Endodermal cell (in vitro differentiated cells): ENCODE data around the gene TPK1. TPM values are rescaled to one million over a fixed set of nuclear protein-coding genes. Genes with fewer than 3 reads are reported as not detected.

Experiments
- DNase-seq: peaks from one replicate; pipeline ENCODE4 v3.0.0-alpha.2; 2017
- H3K27ac ChIP-seq: 2 replicates; pipeline ENCODE4 v1.5.1; 2013; ENCODE audit warnings: mild to moderate bottlenecking, low read depth, low read length, moderate library complexity
- H3K27me3 ChIP-seq: 2 replicates; pipeline ENCODE4 v1.6.1; 2013; ENCODE audit warnings: mild to moderate bottlenecking, low read length, moderate library complexity; ENCODE audit not compliant: insufficient read depth, control insufficient read depth, poor library complexity, severe bottlenecking
- H3K36me3 ChIP-seq: 2 replicates; pipeline ENCODE4 v1.7.0; 2013; ENCODE audit warnings: mild to moderate bottlenecking, low read length, moderate library complexity; ENCODE audit not compliant: control insufficient read depth, insufficient read depth
- H3K4me1 ChIP-seq: one replicate; pipeline ENCODE4 v1.7.0; 2013; ENCODE audit warnings: low read length; ENCODE audit not compliant: control insufficient read depth, insufficient read depth
- H3K4me3 ChIP-seq: 2 replicates; pipeline ENCODE4 v1.5.1; 2013; ENCODE audit warnings: mild to moderate bottlenecking, low read length, moderate library complexity
- H3K9ac ChIP-seq: 2 replicates; pipeline ENCODE4 v1.6.1; 2013; ENCODE audit warnings: mild to moderate bottlenecking, low read length, moderate library complexity; ENCODE audit not compliant: poor library complexity, severe bottlenecking; ENCODE audit errors: extremely low read depth
- H3K9me3 ChIP-seq: 2 replicates; pipeline ENCODE4 v1.6.1; 2013; ENCODE audit warnings: mild to moderate bottlenecking, low read length, moderate library complexity; ENCODE audit not compliant: control insufficient read depth
- H3K27ac Mint-ChIP-seq: 2 replicates; pipeline ENCODE4 v1.8.0; 2020; ENCODE audit warnings: mixed read lengths
- H3K27me3 Mint-ChIP-seq: 2 replicates; pipeline ENCODE4 v1.8.0; 2021; ENCODE audit warnings: mild to moderate bottlenecking, mixed read lengths; ENCODE audit not compliant: insufficient read depth
- H3K36me3 Mint-ChIP-seq: 2 replicates; pipeline ENCODE4 v1.8.0; 2020; ENCODE audit warnings: low read depth, mixed read lengths
- H3K4me1 Mint-ChIP-seq: 2 replicates; pipeline ENCODE4 v1.8.0; 2020; ENCODE audit warnings: mixed read lengths
- H3K4me3 Mint-ChIP-seq: 2 replicates; pipeline ENCODE4 v1.8.0; 2020; ENCODE audit warnings: mild to moderate bottlenecking, moderate library complexity, mixed read lengths
- H3K9me3 Mint-ChIP-seq: 2 replicates; pipeline ENCODE4 v1.8.0; 2020; ENCODE audit warnings: mild to moderate bottlenecking, mixed read lengths
- WGBS, 2 experiments: methylation state at CpG; one replicate each; pipeline versions ENCODE4 v1.1.5 to v1.1.7; 2013; ENCODE audit warnings: missing lambda C conversion rate in 2 of 2, mixed read lengths in 1 of 2; ENCODE audit not compliant: insufficient coverage in 1 of 2, insufficient read length in 1 of 2; 5-methylcytosine and 5-hydroxymethylcytosine counted together
- total RNA-seq, 2 donors: library from RNA; stranded (reverse); fragmentation: NEBNext Ultra II Directional in 1 of 2; extraction: Animal tissue kit (Norgen Biotek cat#: 25700) in 1 of 2; gene quantifications; 2 replicates in 1 of 2; 3 replicates in 1 of 2; pipeline ENCODE4 v1.2.1, GENCODE V29; 2021
- TF ChIP-seq, protein P1 (sequence below): fragments of 200-600 bp; sonication (generic); conservative IDR thresholded peaks from 2 replicates; pipeline ENCODE4 v1.5.0; 2021; ENCODE audit warnings: antibody characterized with exemption, mild to moderate bottlenecking

The TPK1 gene
- total RNA-seq, 2 donors from 2014 or later = 9.7 TPM

DNA sequence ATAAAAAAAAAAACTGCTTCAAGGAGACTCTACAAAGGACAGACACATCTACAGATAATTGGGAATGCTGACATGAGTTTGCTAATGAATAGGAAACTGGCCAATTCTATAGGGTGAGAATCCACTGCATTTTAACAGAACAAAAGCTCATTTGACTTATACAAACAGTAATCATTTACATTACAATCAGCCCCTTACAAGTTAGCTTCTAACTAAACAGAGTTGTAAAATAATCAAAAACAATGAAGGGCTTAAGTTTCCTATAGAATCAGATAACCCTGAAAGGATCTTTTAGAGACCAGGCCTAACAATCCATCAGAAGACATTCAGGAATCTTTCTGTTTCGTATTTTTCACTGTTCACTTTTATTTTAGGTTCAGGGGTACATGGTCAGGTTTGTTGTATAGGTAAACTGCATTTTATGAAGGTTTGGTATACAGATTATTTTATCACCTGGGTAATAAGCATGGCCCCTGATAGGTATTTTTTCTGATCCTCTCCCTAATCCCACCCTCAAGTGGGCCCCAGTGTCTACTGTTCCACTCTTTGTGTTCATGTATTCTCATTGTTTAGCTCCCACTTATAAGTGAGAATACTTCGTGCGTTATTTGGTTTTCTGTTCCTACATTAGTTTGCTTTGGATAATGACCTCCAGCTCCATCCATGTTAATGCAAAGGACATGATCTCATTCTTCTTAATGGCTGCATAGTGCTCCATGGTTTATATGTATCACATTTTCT, 301.0 kb downstream of the TPK1 start:
- H3K27me3 ChIP-seq = no peaks in the 10 kb centered on the region
- peaks cover 25% of the 10 kb centered on the region for H3K4me1 Mint-ChIP-seq
- no peak for DNase-seq
- H3K4me3 Mint-ChIP-seq = no peak overlapping the region
- H3K27ac ChIP-seq = no peak overlapping the region
- 86 to 87% methylated on average over 3 of the region's 3 CpGs for WGBS, 2 experiments
- H3K4me1 ChIP-seq = no peaks in the 10 kb centered on the region
- H3K4me3 ChIP-seq = no peak overlapping the region
- H3K27ac Mint-ChIP-seq = peak overlapping the region; percentile 63
- H3K9ac ChIP-seq = no peak overlapping the region
- H3K36me3 Mint-ChIP-seq = peaks cover 6% of the 10 kb centered on the region
- H3K9me3 ChIP-seq = peaks cover 22% of the 10 kb centered on the region
- no peaks in the 10 kb centered on the region for H3K36me3 ChIP-seq
- H3K9me3 Mint-ChIP-seq = peaks cover 29% of the 10 kb centered on the region
- TF ChIP-seq, protein P1, sequence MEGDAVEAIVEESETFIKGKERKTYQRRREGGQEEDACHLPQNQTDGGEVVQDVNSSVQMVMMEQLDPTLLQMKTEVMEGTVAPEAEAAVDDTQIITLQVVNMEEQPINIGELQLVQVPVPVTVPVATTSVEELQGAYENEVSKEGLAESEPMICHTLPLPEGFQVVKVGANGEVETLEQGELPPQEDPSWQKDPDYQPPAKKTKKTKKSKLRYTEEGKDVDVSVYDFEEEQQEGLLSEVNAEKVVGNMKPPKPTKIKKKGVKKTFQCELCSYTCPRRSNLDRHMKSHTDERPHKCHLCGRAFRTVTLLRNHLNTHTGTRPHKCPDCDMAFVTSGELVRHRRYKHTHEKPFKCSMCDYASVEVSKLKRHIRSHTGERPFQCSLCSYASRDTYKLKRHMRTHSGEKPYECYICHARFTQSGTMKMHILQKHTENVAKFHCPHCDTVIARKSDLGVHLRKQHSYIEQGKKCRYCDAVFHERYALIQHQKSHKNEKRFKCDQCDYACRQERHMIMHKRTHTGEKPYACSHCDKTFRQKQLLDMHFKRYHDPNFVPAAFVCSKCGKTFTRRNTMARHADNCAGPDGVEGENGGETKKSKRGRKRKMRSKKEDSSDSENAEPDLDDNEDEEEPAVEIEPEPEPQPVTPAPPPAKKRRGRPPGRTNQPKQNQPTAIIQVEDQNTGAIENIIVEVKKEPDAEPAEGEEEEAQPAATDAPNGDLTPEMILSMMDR = no peak
- no peaks in the 10 kb centered on the region for H3K27me3 Mint-ChIP-seq

DNA sequence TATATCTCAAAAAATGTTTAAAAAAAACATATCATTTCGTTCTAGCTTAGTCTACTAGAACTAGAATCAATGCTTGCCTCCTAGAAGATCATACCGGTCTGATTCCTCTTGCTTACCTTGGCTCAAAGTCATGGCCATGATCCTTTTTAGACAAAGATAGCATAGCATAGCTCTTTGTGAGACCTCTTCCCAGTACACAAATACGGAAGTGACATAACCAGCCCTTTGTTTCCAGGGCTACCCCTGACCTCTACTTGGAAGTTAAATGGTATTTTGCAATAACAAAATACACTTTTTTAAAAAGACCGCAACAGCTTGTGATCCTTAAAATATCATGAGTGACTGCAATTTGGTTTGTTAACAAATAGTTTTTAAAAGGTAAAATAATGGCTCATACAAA, 301.7 kb downstream of the TPK1 start:
- no peaks in the 10 kb centered on the region for H3K36me3 ChIP-seq
- Mint-ChIP-seq H3K36me3 (peaks cover 6% of the 10 kb centered on the region), H3K4me1 (peaks cover 26% of the 10 kb centered on the region), H3K4me3 (no peak overlapping the region), H3K27me3 (no peaks in the 10 kb centered on the region), H3K9me3 (peaks cover 29% of the 10 kb centered on the region), H3K27ac (peak overlapping the region; percentile 63)
- H3K9ac ChIP-seq = no peak overlapping the region
- 78 to 100% methylated on average over 1 to 3 of the region's 4 CpGs for WGBS, 2 experiments
- H3K4me3 ChIP-seq = no peak overlapping the region
- peaks cover 22% of the 10 kb centered on the region for H3K9me3 ChIP-seq
- TF ChIP-seq, protein P1 = no peak
- no peaks in the 10 kb centered on the region for H3K27me3 ChIP-seq
- no peaks in the 10 kb centered on the region for H3K4me1 ChIP-seq
- H3K27ac ChIP-seq = no peak overlapping the region
- no peak for DNase-seq

DNA sequence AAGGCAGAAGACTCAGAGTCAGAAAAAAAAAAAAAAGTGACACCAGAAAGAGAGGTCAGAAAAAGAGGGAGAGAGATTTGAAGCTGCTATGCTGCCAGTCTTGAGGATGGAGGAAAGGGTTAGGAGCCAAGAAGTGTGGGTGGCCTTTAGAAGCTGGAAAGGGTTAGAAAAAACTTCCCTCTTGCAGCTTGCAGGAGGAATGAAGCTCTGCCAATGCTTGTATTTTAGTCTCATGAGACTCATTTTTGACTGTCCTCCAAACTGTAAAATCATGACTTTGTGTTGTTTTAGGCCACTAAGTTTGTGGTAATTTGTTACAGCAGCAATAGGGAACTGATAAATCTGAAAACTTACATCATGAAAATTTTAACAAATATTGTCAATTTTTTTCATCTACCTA, 304.7 kb downstream of the TPK1 start:
- Histone ChIP-seq H3K27ac (no peak overlapping the region), H3K4me3 (peak overlapping the region; percentile 36), H3K9ac (no peak overlapping the region), H3K9me3 (peaks cover 21% of the 10 kb centered on the region), H3K36me3 (no peaks in the 10 kb centered on the region), H3K27me3 (no peaks in the 10 kb centered on the region), H3K4me1 (no peaks in the 10 kb centered on the region)
- Mint-ChIP-seq H3K9me3 (peaks cover 28% of the 10 kb centered on the region), H3K36me3 (peaks cover 6% of the 10 kb centered on the region), H3K27me3 (no peaks in the 10 kb centered on the region), H3K27ac (no peak overlapping the region), H3K4me3 (no peak overlapping the region), H3K4me1 (peaks cover 29% of the 10 kb centered on the region)
- DNase-seq = no peak
- TF ChIP-seq, protein P1 = no peak
